Gastrocnemius medialis (tissue), 4 donors: ENCODE results near the gene PIWIL1.

ENCODE experiments used
- POLR2A ChIP-seq, 2 donors: fragments of 450-650 bp; IDR thresholded peaks; one replicate each; pipeline ENCODE4 v1.6.1; 2017; ENCODE audit warnings: antibody characterized with exemption in 2 of 2, mild to moderate bottlenecking in 2 of 2, moderate library complexity in 2 of 2
- TF ChIP-seq, protein P1 (sequence below), 5 experiments: fragments of 450-650 bp in 3 of 5; fragments of 200-600 bp in 2 of 5; sonication (generic) in 2 of 5; IDR thresholded peaks in 4 of 5; conservative IDR thresholded peaks in 1 of 5; 1 replicate in 4 of 5; 2 replicates in 1 of 5; pipeline ENCODE4 v1.5.1; 2016 to 2019; ENCODE audit warnings: antibody characterized with exemption in 5 of 5, mild to moderate bottlenecking in 3 of 5, moderate library complexity in 3 of 5

GRCh38 chr12:130322263-130322662 lies 15.4 kb upstream of the PIWIL1 start:
- TF ChIP-seq, protein P1, sequence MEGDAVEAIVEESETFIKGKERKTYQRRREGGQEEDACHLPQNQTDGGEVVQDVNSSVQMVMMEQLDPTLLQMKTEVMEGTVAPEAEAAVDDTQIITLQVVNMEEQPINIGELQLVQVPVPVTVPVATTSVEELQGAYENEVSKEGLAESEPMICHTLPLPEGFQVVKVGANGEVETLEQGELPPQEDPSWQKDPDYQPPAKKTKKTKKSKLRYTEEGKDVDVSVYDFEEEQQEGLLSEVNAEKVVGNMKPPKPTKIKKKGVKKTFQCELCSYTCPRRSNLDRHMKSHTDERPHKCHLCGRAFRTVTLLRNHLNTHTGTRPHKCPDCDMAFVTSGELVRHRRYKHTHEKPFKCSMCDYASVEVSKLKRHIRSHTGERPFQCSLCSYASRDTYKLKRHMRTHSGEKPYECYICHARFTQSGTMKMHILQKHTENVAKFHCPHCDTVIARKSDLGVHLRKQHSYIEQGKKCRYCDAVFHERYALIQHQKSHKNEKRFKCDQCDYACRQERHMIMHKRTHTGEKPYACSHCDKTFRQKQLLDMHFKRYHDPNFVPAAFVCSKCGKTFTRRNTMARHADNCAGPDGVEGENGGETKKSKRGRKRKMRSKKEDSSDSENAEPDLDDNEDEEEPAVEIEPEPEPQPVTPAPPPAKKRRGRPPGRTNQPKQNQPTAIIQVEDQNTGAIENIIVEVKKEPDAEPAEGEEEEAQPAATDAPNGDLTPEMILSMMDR (IDR thresholded peaks at IDR 0.05 in 4 of 5, conservative IDR thresholded peaks at IDR 0.05 in 1 of 5): no peak
- TF ChIP-seq POLR2A (IDR thresholded peaks at IDR 0.05): no peak
